IMR-90 (cell line): ENCODE data around the gene CLEC7A. TPM values are rescaled to one million over a fixed set of nuclear protein-coding genes. Genes with fewer than 3 reads are reported as not detected.
A peak's percentile ranks its signal among the peaks of the same experiment; 100 is the strongest.

Source experiments
- ATAC-seq: fragments of 200-7000 bp; cut with Tn5 transposase; 2 replicates; pipeline ENCODE4 v1.9.1; 2020; ENCODE audit warnings: low read depth, mild to moderate bottlenecking, moderate library complexity
- BruUV-seq: library from RNA; stranded (reverse); fragments of 400-500 nt; replicated peaks from 2 replicates; lab custom pipeline; 2021; lab: Mats Ljungman, UMichigan
- CTCF ChIA-PET: fragments of 300-600 bp; formaldehyde crosslinking; extraction: SDS; loops from one replicate; lab custom pipeline; 2021; ENCODE audit warnings: antibody characterized with exemption; lab: Yijun Ruan, JAX
- POLR2A ChIA-PET: fragments of 300-600 bp; sonication (Branson Sonifier 250); formaldehyde crosslinking; loops from one replicate; lab custom pipeline; 2022; ENCODE audit warnings: antibody characterized with exemption; ENCODE audit not compliant: unreplicated experiment; lab: Charles Lee
- DNase-seq: peaks from one replicate; pipeline ENCODE4 v3.0.0; 2013
- H2AFZ ChIP-seq: replicated peaks from 2 replicates; pipeline ENCODE3; 2013; ENCODE audit warnings: low read length, mild to moderate bottlenecking; ENCODE audit not compliant: poor library complexity
- H2AK5ac ChIP-seq: 2 replicates; pipeline ENCODE4 v1.6.1; 2013; ENCODE audit warnings: low read depth, low read length, inconsistent platforms
- H2AK9ac ChIP-seq: replicated peaks from 2 replicates; pipeline ENCODE3; 2013; ENCODE audit warnings: mild to moderate bottlenecking, low read depth, low read length, moderate library complexity; ENCODE audit not compliant: poor library complexity
- H2BK120ac ChIP-seq: 2 replicates; pipeline ENCODE4 v1.6.1; 2013; ENCODE audit warnings: low read depth, low read length, inconsistent platforms
- H2BK15ac ChIP-seq: 3 replicates; pipeline ENCODE4 v1.6.1; 2013; ENCODE audit warnings: low read depth, low read length, inconsistent platforms
- H2BK20ac ChIP-seq: 2 replicates; pipeline ENCODE4 v1.6.1; 2013; ENCODE audit warnings: low read depth, mild to moderate bottlenecking, inconsistent platforms, low read length, moderate library complexity
- H2BK5ac ChIP-seq: 2 replicates; pipeline ENCODE4 v1.6.1; 2013; ENCODE audit warnings: mild to moderate bottlenecking, low read depth, low read length, inconsistent platforms; ENCODE audit not compliant: poor library complexity, severe bottlenecking
- H3K14ac ChIP-seq: replicated peaks from 2 replicates; pipeline ENCODE4 v1.6.1; 2013; ENCODE audit warnings: low read depth, low read length, inconsistent platforms
- H3K18ac ChIP-seq: 2 replicates; pipeline ENCODE4 v1.6.1; 2013; ENCODE audit warnings: low read depth, low read length, control low read depth
- H3K23ac ChIP-seq: 2 replicates; pipeline ENCODE4 v1.6.1; 2013; ENCODE audit warnings: low read depth, low read length, inconsistent platforms
- H3K27ac ChIP-seq: 2 replicates; pipeline ENCODE4 v1.5.1; 2013; ENCODE audit warnings: mild to moderate bottlenecking, control low read depth, low read length; ENCODE audit not compliant: insufficient read depth
- H3K27me3 ChIP-seq: 2 replicates; pipeline ENCODE4 v1.6.1; 2013; ENCODE audit warnings: low read length; ENCODE audit not compliant: control insufficient read depth, insufficient read depth
- H3K36me3 ChIP-seq: 2 replicates; pipeline ENCODE4 v1.6.1; 2013; ENCODE audit warnings: low read length, mixed read lengths; ENCODE audit not compliant: control insufficient read depth, insufficient read depth
- H3K4ac ChIP-seq: 2 replicates; pipeline ENCODE4 v1.6.1; 2013; ENCODE audit warnings: low read depth, low read length, inconsistent platforms
- H3K4me1 ChIP-seq: 2 replicates; pipeline ENCODE4 v1.6.1; 2013; ENCODE audit warnings: low read length, mixed read lengths; ENCODE audit not compliant: control insufficient read depth, insufficient read depth
- H3K4me2 ChIP-seq: 2 replicates; pipeline ENCODE4 v1.6.1; 2013; ENCODE audit warnings: low read depth, mild to moderate bottlenecking, control low read depth, low read length, moderate library complexity
- H3K4me3 ChIP-seq: 2 replicates; pipeline ENCODE4 v1.5.1; 2013; ENCODE audit warnings: low read depth, mild to moderate bottlenecking, control low read depth, low read length, moderate library complexity; ENCODE audit not compliant: insufficient read depth
- H3K56ac ChIP-seq: 2 replicates; pipeline ENCODE4 v1.6.1; 2013; ENCODE audit warnings: low read length, inconsistent platforms; ENCODE audit not compliant: insufficient read depth; ENCODE audit errors: extremely low read depth
- H3K79me1 ChIP-seq, 2 experiments: 2 replicates each; pipeline ENCODE4 v1.6.1; 2013; ENCODE audit warnings: low read length in 2 of 2, inconsistent platforms in 1 of 2, low read depth in 1 of 2
- H3K9ac ChIP-seq: 2 replicates; pipeline ENCODE4 v1.6.1; 2013; ENCODE audit warnings: low read depth, low read length, control low read depth
- H3K9me1 ChIP-seq: 2 replicates; pipeline ENCODE4 v1.6.1; 2013; ENCODE audit warnings: low read length, inconsistent platforms; ENCODE audit not compliant: insufficient read depth
- H3K9me3 ChIP-seq: 2 replicates; pipeline ENCODE4 v1.6.1; 2013; ENCODE audit warnings: low read length; ENCODE audit not compliant: control insufficient read depth, insufficient read depth
- H4K20me1 ChIP-seq: 2 replicates; pipeline ENCODE4 v1.6.1; 2013; ENCODE audit warnings: low read length, inconsistent platforms; ENCODE audit not compliant: insufficient read depth
- H4K5ac ChIP-seq: 2 replicates; pipeline ENCODE4 v1.6.1; 2013; ENCODE audit warnings: mild to moderate bottlenecking, low read depth, low read length, control low read depth
- H4K8ac ChIP-seq, 2 experiments: 2 replicates each; pipeline ENCODE4 v1.6.1; 2013; ENCODE audit warnings: low read depth in 2 of 2, low read length in 2 of 2, control low read depth in 1 of 2, inconsistent platforms in 1 of 2
- H4K91ac ChIP-seq: 2 replicates; pipeline ENCODE4 v1.6.1; 2013; ENCODE audit warnings: low read depth, low read length, inconsistent platforms; ENCODE audit not compliant: insufficient read depth
- CHD1 ChIP-seq: IDR thresholded peaks from 2 replicates; pipeline ENCODE4 v1.6.1; 2012; ENCODE audit warnings: low read depth, low read length, improper control_type of control experiment
- FOS ChIP-seq: fragments of 150-350 bp; IDR thresholded peaks from 2 replicates; pipeline ENCODE4 v1.6.1; 2016; ENCODE audit warnings: low read depth, low read length
- SMC3 ChIP-seq: fragments of 150-350 bp; IDR thresholded peaks from 2 replicates; pipeline ENCODE4 v1.6.1; 2016; ENCODE audit warnings: low read depth, mild to moderate bottlenecking, antibody characterized with exemption, low read length, moderate library complexity
- WGBS, 2 experiments: methylation state at CpG; one replicate each; pipeline versions ENCODE4 v1.1.5 to v1.1.7; 2013; ENCODE audit warnings: missing lambda C conversion rate in 2 of 2; ENCODE audit not compliant: insufficient read length in 1 of 2; ENCODE audit errors: extremely low coverage in 2 of 2; 5-methylcytosine and 5-hydroxymethylcytosine counted together
- dilution Hi-C: fragments of 300-500 bp; cut with HindIII; formaldehyde crosslinking; loops from one replicate; pipeline ENCODE4 v1.14.3; 2018; ENCODE audit warnings: low sequenced_read_pairs; ENCODE audit not compliant: unreplicated experiment
- in situ Hi-C: fragments of 300-500 bp; cut with MboI; formaldehyde crosslinking; loops from 3 replicates; pipeline ENCODE4 v1.14.3; 2019; ENCODE audit warnings: low sequenced_read_pairs, inconsistent platforms, mixed read lengths
- intact Hi-C: fragments of 100-400 bp; cut with micrococcal nuclease; formaldehyde crosslinking; loops from 2 replicates; pipeline ENCODE4 v1.10.0; 2022
- polyA plus RNA-seq, 3 experiments: library from polyadenylated mRNA; depleted of rRNA; stranded (reverse); fragments of >200 nt; gene quantifications; 2 replicates each; pipeline ENCODE4 v1.2.3, GENCODE V29; 2012; ENCODE audit warnings: low replicate concordance in 1 of 3
- total RNA-seq: library from RNA; depleted of rRNA; stranded (reverse); fragments of >200 nt; gene quantifications from 2 replicates; pipeline ENCODE4 v1.2.3, GENCODE V29; 2012
- TF ChIP-seq, protein P1 (sequence below): fragments of 150-350 bp; IDR thresholded peaks from 2 replicates; pipeline ENCODE4 v1.6.1; 2017; ENCODE audit warnings: mild to moderate bottlenecking, antibody characterized with exemption, low read length, low read depth

Gene CLEC7A
- total and polyA plus RNA-seq, 2 of the 4 experiments (the other 2 are of a cell fraction), result not detected

GRCh38 chr12:10069976-10070375 lies 60.0 kb downstream of the CLEC7A start:
- H4K20me1 ChIP-seq, result no peaks in the 10 kb centered on the region
- H2BK15ac ChIP-seq, result no peak overlapping the region
- H4K5ac ChIP-seq, result no peak overlapping the region
- H3K18ac ChIP-seq, result no peak overlapping the region
- H3K23ac ChIP-seq, result no peak overlapping the region
- in situ Hi-C loops, result no loop called here
- H2BK120ac ChIP-seq, result peak overlapping the region; percentile 2; the same call in 1 of the 2 replicates
- H3K4ac ChIP-seq, result no peak overlapping the region
- no peak overlapping the region for H3K4me2 ChIP-seq
- BruUV-seq, result no TSS peak
- no peaks in the 10 kb centered on the region for H3K9me3 ChIP-seq
- H3K27me3 ChIP-seq, result no peaks in the 10 kb centered on the region
- H2BK20ac ChIP-seq, result no peak overlapping the region
- H2BK5ac ChIP-seq, result no peak overlapping the region
- no peak overlapping the region for H2AFZ ChIP-seq
- 0 out of 2 replicates have a peak, but pooled peaks cover 3% of the 10 kb centered on the region for H3K9me1 ChIP-seq
- H4K91ac ChIP-seq, result no peak overlapping the region
- ATAC-seq, result no peak
- no peak overlapping the region for H2AK5ac ChIP-seq
- no peak overlapping the region for H3K4me3 ChIP-seq
- dilution Hi-C loops, result no loop called here
- no peak overlapping the region for H2AK9ac ChIP-seq
- H3K79me1 ChIP-seq, result no peaks in the 10 kb centered on the region
- H3K4me1 ChIP-seq, result peaks cover 4% of the 10 kb centered on the region
- H3K56ac ChIP-seq, result no peak overlapping the region
- no peaks in the 10 kb centered on the region for H3K36me3 ChIP-seq
- WGBS, 2 experiments, result no CpG with 5 or more reads among the region's 3 CpGs
- intact Hi-C loops, result no loop called here
- no peak overlapping the region for H3K9ac ChIP-seq
- no peak for TF ChIP-seq SMC3
- TF ChIP-seq FOS, result no peak
- TF ChIP-seq, protein P1, sequence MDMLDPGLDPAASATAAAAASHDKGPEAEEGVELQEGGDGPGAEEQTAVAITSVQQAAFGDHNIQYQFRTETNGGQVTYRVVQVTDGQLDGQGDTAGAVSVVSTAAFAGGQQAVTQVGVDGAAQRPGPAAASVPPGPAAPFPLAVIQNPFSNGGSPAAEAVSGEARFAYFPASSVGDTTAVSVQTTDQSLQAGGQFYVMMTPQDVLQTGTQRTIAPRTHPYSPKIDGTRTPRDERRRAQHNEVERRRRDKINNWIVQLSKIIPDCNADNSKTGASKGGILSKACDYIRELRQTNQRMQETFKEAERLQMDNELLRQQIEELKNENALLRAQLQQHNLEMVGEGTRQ, result no peak
- TF ChIP-seq CHD1, result no peak
- H3K27ac ChIP-seq, result no peak overlapping the region
- no peak overlapping the region for H3K14ac ChIP-seq
- no peak overlapping the region for H4K8ac ChIP-seq
- ChIA-PET CTCF (interaction anchor here (0.6 to 1.4 kb wide), 2 partner anchors 14 to 21 kb away, joined by 4 to 6 read pairs; no protein-coding TSS in a partner anchor), POLR2A (no interaction called here)
- DNase-seq, result no peak
